ENCODE measurements around the gene ZNF286A.

- no peak for TF ChIP-seq CTCF (IDR thresholded peaks at IDR 0.05 in 2 of 3, conservative IDR thresholded peaks at IDR 0.05 in 1 of 3; ENCODE audit: control insufficient read depth in 2 of 3, extremely low read depth in 1 of 3, insufficient read depth in 1 of 3, low read depth in 3 of 3, low read length in 3 of 3)
- TF ChIP-seq SMARCA5 (IDR thresholded peaks at IDR 0.05) = no peak
- no peak for TF ChIP-seq CEBPB (IDR thresholded peaks at IDR 0.05; ENCODE audit: borderline replicate concordance in 1 of 2, low read depth in 2 of 2, low read length in 2 of 2)
- no peak for TF ChIP-seq ZNF274 (IDR thresholded peaks at IDR 0.05; ENCODE audit: insufficient read depth, insufficient read length)
- TF ChIP-seq GABPA (IDR thresholded peaks at IDR 0.05; ENCODE audit: low read depth) = no peak
Measured at GRCh38 chr17:15652960-15653359, 46.6 kb upstream of the ZNF286A start.

Measured in GM12878 (cell line).